DOHH2 (cell line): Measurements from ENCODE around the gene ENSA.
A peak's percentile ranks its signal among the peaks of the same experiment; 100 is the strongest.
"Not testable (repeated sequence)": the region's sequence is repeated elsewhere in the genome, so short reads cannot be mapped to it uniquely, and the experiment has no call there.

Experiments used
- H3F3A ChIP-seq: fragments of 200-600 bp; sonication (generic), shearing (Covaris generic); 2 replicates; pipeline ENCODE4 v1.6.0; 2016; ENCODE audit warnings: antibody characterized with exemption, mild to moderate bottlenecking; ENCODE audit not compliant: control insufficient read depth, insufficient read depth
- H3K27ac ChIP-seq: fragments of 200-600 bp; sonication (generic); 2 replicates; pipeline ENCODE4 v1.5.1; 2014; ENCODE audit warnings: low read depth, mild to moderate bottlenecking, low read length, moderate library complexity
- H3K27me3 ChIP-seq: fragments of 200-600 bp; sonication (generic); 2 replicates; pipeline ENCODE4 v1.6.1; 2014; ENCODE audit warnings: mild to moderate bottlenecking, low read length, mixed read lengths; ENCODE audit not compliant: control insufficient read depth
- H3K36me3 ChIP-seq: fragments of 200-600 bp; sonication (generic); 2 replicates; pipeline ENCODE4 v1.6.1; 2014; ENCODE audit warnings: mild to moderate bottlenecking, low read length, moderate library complexity, mixed read lengths; ENCODE audit not compliant: control insufficient read depth
- H3K4me1 ChIP-seq: fragments of 200-600 bp; sonication (generic); 2 replicates; pipeline ENCODE4 v1.6.1; 2014; ENCODE audit warnings: mild to moderate bottlenecking, low read length, mixed read lengths; ENCODE audit not compliant: control insufficient read depth
- H3K4me2 ChIP-seq: fragments of 200-600 bp; sonication (generic); 2 replicates; pipeline ENCODE4 v1.6.0; 2014; ENCODE audit warnings: mild to moderate bottlenecking, low read length, moderate library complexity
- H3K4me3 ChIP-seq: fragments of 200-600 bp; sonication (generic); 2 replicates; pipeline ENCODE4 v1.5.1; 2014; ENCODE audit warnings: mild to moderate bottlenecking, low read length, mixed read lengths
- H3K79me2 ChIP-seq: fragments of 200-600 bp; sonication (generic); 2 replicates; pipeline ENCODE4 v1.6.1; 2014; ENCODE audit warnings: mild to moderate bottlenecking, low read length, mixed read lengths; ENCODE audit not compliant: control insufficient read depth
- H3K9me2 ChIP-seq: fragments of 200-600 bp; sonication (generic); replicated peaks from 2 replicates; pipeline ENCODE4 v1.6.1; 2014; ENCODE audit warnings: mild to moderate bottlenecking, low read length, mixed read lengths; ENCODE audit not compliant: control insufficient read depth
- H3K9me3 ChIP-seq: fragments of 200-600 bp; sonication (generic); 2 replicates; pipeline ENCODE4 v1.6.1; 2014; ENCODE audit warnings: antibody characterized with exemption, low read length, mixed read lengths; ENCODE audit not compliant: control insufficient read depth, insufficient read depth
- H4K20me1 ChIP-seq: fragments of 200-600 bp; sonication (generic); 2 replicates; pipeline ENCODE4 v1.6.0; 2014; ENCODE audit warnings: low read depth, mild to moderate bottlenecking, antibody characterized with exemption, low read length, moderate library complexity; ENCODE audit not compliant: control insufficient read depth, insufficient read depth
- CTCF ChIP-seq: fragments of 200-600 bp; sonication (generic); IDR thresholded peaks from one replicate; pipeline ENCODE4 v1.5.1; 2014; ENCODE audit warnings: antibody characterized with exemption, mild to moderate bottlenecking, low read depth, low read length; ENCODE audit not compliant: poor library complexity, severe bottlenecking
- EZH2phosphoT487 ChIP-seq: fragments of 200-600 bp; sonication (generic); IDR thresholded peaks from 2 replicates; pipeline ENCODE4 v1.6.1; 2017; ENCODE audit warnings: borderline replicate concordance, mild to moderate bottlenecking, antibody characterized with exemption, low read length, moderate library complexity, mixed read lengths

Gene ENSA

GRCh38 chr1:150582371-150582770 lies 47.0 kb downstream of the ENSA start:
- Histone ChIP-seq H3K27ac (no peak overlapping the region), H3K36me3 (peaks cover 23% of the 10 kb centered on the region), H3K4me2 (0 out of 2 replicates have a peak overlapping the region, but pooled peaks have one; percentile 3)

GRCh38 chr1:150581962-150582361 lies 47.5 kb downstream of the ENSA start:
- Histone ChIP-seq H3K79me2 (peaks cover 33% of the 10 kb centered on the region), H3K4me1 (peaks cover 24% of the 10 kb centered on the region), H3K36me3 (peaks cover 27% of the 10 kb centered on the region), H4K20me1 (peaks cover 20% of the 10 kb centered on the region)
- not testable (repeated sequence) for H3K4me3 ChIP-seq, H3K27me3 ChIP-seq, H3F3A ChIP-seq, H3K9me3 ChIP-seq, H3K27ac ChIP-seq, H3K4me2 ChIP-seq, H3K9me2 ChIP-seq

More at GRCh38 chr1:150582371-150582770, 47.0 kb downstream of the ENSA start:
- no peak for TF ChIP-seq CTCF
- TF ChIP-seq EZH2phosphoT487: no peak
- Histone ChIP-seq H3K4me1 (peaks cover 20% of the 10 kb centered on the region), H3F3A (peaks cover 3% of the 10 kb centered on the region; the same call in 1 of the 2 replicates), H3K79me2 (peaks cover 29% of the 10 kb centered on the region), H3K9me3 (no peaks in the 10 kb centered on the region), H3K27me3 (no peaks in the 10 kb centered on the region), H4K20me1 (peaks cover 16% of the 10 kb centered on the region), H3K4me3 (no peak overlapping the region), H3K9me2 (no peaks in the 10 kb centered on the region)

- Histone ChIP-seq H3K36me3 (peaks cover 32% of the 10 kb centered on the region), H3K79me2 (peaks cover 38% of the 10 kb centered on the region), H3K4me2 (peak overlapping the region; percentile 18; the same call in 1 of the 2 replicates), H3K4me1 (peaks cover 30% of the 10 kb centered on the region), H4K20me1 (peaks cover 25% of the 10 kb centered on the region)
- H3K27me3 ChIP-seq, H3K9me2 ChIP-seq, H3K9me3 ChIP-seq, H3F3A ChIP-seq, H3K27ac ChIP-seq, H3K4me3 ChIP-seq: not testable (repeated sequence)
Observed at GRCh38 chr1:150581437-150581836, 48.0 kb downstream of the ENSA start.

GRCh38 chr1:150580966-150581365 lies 48.4 kb downstream of the ENSA start:
- H3F3A ChIP-seq, H3K9me3 ChIP-seq, H3K9me2 ChIP-seq, H3K4me3 ChIP-seq, H3K27me3 ChIP-seq, H3K27ac ChIP-seq: not testable (repeated sequence)
- Histone ChIP-seq H3K79me2 (peaks cover 43% of the 10 kb centered on the region), H3K4me1 (peaks cover 34% of the 10 kb centered on the region), H3K4me2 (peak overlapping the region; percentile 18; the same call in 1 of the 2 replicates), H3K36me3 (peaks cover 37% of the 10 kb centered on the region), H4K20me1 (peaks cover 28% of the 10 kb centered on the region)

GRCh38 chr1:150579945-150580642 lies 49.3 kb downstream of the ENSA start:
- Histone ChIP-seq H3K79me2 (peaks cover 52% of the 10 kb centered on the region), H3K4me2 (peak overlapping the region; percentile 99), H3F3A (peaks cover 3% of the 10 kb centered on the region; the same call in 1 of the 2 replicates), H3K9me2 (no peaks in the 10 kb centered on the region), H4K20me1 (peaks cover 37% of the 10 kb centered on the region), H3K27me3 (no peaks in the 10 kb centered on the region), H3K4me3 (peak overlapping the region; percentile 87), H3K27ac (peak overlapping the region; percentile 76), H3K9me3 (no peaks in the 10 kb centered on the region), H3K36me3 (peaks cover 46% of the 10 kb centered on the region), H3K4me1 (peaks cover 43% of the 10 kb centered on the region)
- TF ChIP-seq EZH2phosphoT487 (no peak), CTCF (no peak)
